ENCODE data around the gene EMC7.

- TF ChIP-seq USF2 (IDR thresholded peaks at IDR 0.05; ENCODE audit: borderline replicate concordance, low read depth, low read length) = no peak
- no peak for TF ChIP-seq TARDBP (IDR thresholded peaks at IDR 0.05; ENCODE audit: borderline replicate concordance)
- TF ChIP-seq SP1 (IDR thresholded peaks at IDR 0.05; ENCODE audit: low read depth, low read length) = no peak
- TF ChIP-seq POLR2A (IDR thresholded peaks at IDR 0.05; ENCODE audit: low read depth, low read length) = no peak
- TF ChIP-seq CTCF (IDR thresholded peaks at IDR 0.05 in 2 of 3, conservative IDR thresholded peaks at IDR 0.05 in 1 of 3; ENCODE audit: control insufficient read depth in 2 of 3, extremely low read depth in 1 of 3, insufficient read depth in 1 of 3, low read depth in 3 of 3, low read length in 3 of 3) = no peak
- TF ChIP-seq POLR2AphosphoS2 (IDR thresholded peaks at IDR 0.05; ENCODE audit: low read depth, low read length) = no peak
- TF ChIP-seq EZH2 (IDR thresholded peaks at IDR 0.05; ENCODE audit: borderline replicate concordance, control insufficient read depth, low read depth, low read length) = no peak
- TF ChIP-seq ZSCAN29 (IDR thresholded peaks at IDR 0.05) = no peak
- no peak for TF ChIP-seq MAX (IDR thresholded peaks at IDR 0.05; ENCODE audit: low read depth, low read length)
Observed at GRCh38 chr15:34111488-34111887, 9.8 kb upstream of the EMC7 start.
